NCI-H2196 (cell line): ENCODE measurements around the gene IARS1.
A peak's percentile ranks its signal among the peaks of the same experiment; 100 is the strongest.

Source experiments
- DNase-seq: peaks from one replicate; lab custom pipeline; 2025; ENCODE audit not compliant: unreplicated experiment; lab: John Stamatoyannopoulos, UW

Gene IARS1

DNA sequence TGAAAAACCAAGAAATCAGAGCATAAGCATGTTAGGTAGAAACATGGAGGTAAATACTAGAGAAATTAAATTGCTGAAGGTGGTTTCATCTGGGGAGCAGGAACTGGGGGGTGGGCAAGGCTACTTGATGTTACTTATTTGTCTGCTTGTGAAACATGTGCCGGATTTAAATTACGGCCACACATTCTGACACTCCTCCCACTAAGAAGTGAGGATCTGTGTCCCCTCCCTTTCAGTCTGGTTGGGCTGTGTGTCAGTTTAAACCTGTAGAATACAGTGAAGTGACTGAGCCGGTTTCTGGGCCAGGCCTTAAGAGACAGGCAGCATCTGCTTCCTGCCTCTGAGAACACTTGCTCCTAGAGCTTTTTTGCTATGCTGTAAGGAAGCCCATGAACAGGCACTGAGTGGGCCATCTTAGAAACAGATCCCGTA, 2.3 kb upstream of the IARS1 start:
- DNase-seq = peak; percentile 6

DNA sequence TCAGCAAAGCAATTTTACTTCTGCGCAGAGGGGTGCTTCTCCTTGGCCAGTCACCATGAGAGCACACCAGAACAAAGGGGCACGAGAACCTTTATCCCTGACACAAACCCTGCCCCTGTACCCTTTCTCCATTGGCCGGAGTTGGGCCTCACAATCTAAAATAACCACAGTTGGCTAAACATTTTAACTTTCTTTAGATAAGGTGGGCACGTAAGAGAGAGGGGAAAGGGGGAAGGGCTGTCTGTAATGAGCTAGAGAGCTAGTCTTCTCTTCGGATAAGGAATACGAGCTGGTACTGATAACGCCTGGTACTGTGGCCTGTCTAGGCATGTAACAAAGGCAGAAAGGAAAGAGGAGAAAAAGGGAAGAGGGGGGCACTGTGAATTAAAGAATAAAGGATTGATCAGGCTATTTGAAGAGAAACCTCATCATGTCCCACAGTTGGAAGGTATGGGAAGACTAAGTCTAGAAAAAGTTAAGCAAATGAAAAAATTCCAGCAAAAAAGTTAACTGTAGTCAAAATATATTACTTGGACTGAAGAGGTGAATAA, 1.8 kb upstream of the IARS1 start:
- DNase-seq = no peak

- DNase-seq = no peak
Observed at GRCh38 chr9:92294297-92294676, 790 bp upstream of the IARS1 start.

DNA sequence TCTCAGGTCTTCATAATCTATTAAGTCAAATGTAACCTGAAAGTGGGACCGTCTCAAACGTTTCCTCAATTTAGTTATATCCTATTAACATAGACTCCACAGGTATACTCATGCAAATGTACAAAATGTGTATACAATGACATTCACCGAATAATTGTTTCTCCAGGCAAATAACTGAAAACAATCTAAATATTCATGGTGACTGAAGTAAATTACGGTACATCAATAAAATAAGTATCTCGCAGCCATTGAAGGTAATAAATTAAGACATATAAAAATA, 482 bp downstream of the IARS1 start:
- DNase-seq = no peak

GRCh38 chr9:92292338-92293074, 991 bp downstream of the IARS1 start:
- DNase-seq = no peak

GRCh38 chr9:92291577-92291976, 1.9 kb downstream of the IARS1 start:
- no peak for DNase-seq

DNA sequence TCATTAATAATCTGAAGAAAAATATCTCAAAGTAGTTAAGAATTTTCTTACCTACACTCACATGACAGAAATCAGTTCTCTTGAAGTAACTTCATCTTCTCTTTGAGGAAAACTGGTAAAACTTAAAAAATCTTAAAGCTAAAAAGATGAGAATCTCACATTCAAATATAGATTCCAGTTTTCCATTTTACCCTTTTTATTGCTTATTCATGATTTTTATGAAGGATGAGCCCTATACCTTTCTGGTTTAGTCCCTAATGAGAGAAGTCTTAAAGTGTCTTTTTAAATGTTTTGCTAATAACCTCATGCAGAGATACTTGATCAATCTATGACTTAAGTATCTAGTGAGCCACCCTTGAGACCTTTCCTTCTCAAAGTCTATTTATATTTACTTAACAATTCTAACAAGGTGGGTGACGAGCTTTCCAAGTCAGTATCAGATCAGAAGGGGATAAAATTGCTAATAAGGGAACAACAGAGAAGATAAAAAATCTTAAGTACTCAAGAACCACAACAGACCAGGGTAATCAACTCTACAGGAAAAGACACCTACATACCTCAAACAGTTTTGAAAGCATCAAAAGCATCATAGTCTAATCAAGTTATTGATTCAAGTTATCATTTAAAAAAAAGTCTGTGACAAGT, 2.6 kb downstream of the IARS1 start:
- no peak for DNase-seq

GRCh38 chr9:92289708-92290390, 3.6 kb downstream of the IARS1 start:
- no peak for DNase-seq

- no peak for DNase-seq
Observed at GRCh38 chr9:92279302-92279701, 14.2 kb downstream of the IARS1 start.

DNA sequence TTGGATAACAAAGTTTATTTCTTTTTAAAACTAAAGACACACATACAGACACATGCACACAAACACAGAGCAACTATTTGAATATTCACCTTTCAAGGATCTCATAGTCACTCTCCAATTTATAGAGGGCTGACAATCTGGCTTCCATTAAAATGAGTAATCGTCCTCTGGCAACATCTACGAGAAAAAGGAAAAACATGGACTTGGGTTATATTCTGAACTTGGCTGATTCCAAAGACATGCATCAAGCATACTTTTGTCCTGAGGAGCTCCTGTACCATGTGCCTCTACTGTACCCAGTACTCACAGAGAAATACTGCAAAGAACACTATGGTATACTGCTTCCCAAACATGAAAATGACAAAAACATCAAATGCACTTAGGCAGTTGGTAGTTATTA, 15.4 kb downstream of the IARS1 start:
- DNase-seq = no peak

- DNase-seq = no peak
Observed at GRCh38 chr9:92276331-92277032, 17.0 kb downstream of the IARS1 start.

GRCh38 chr9:92275541-92275940, 18.0 kb downstream of the IARS1 start:
- no peak for DNase-seq

- no peak for DNase-seq
Observed at GRCh38 chr9:92270511-92270910, 23.0 kb downstream of the IARS1 start.

- DNase-seq = no peak
Observed at GRCh38 chr9:92266486-92266885, 27.0 kb downstream of the IARS1 start.

- no peak for DNase-seq
Observed at GRCh38 chr9:92265154-92265553, 28.3 kb downstream of the IARS1 start.

DNA sequence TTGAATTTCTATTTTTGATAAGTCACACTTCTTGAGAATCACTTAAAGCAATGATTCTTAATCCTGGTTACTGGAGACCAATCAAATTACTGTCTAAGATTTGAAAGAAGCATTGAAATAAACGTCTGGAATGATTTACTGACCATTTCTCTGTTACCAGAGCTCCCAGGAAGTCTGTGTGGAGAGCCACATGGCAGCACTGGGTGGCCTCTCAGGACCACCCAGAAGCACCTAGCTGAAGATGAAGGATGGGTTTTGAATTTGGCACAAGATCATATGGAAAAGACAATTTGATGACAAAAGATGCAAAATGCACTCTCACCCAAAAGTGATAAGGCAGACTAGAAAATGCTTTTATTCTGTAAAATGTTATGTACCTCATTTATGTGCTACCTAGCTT, 30.4 kb downstream of the IARS1 start:
- no peak for DNase-seq

DNA sequence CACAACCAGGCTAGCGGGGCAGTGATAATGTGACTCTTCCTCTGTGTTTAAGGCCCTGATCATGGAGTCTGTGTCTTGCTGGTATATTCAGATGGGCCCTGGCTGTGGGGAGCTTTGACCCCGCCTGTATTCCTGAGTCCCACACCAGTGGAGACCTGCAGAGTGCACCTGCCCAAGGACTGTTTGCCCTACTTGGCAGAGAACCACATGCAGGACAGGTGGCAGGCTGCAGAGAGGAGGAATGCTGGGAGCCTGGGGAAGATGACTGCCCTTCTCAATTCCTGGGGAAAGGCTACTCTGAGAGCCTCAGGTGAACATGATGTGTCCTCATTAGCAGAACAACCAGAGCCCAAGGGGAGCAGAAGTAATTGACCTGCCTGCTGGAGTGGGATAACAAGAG, 36.2 kb downstream of the IARS1 start:
- peak; percentile 47 for DNase-seq

DNA sequence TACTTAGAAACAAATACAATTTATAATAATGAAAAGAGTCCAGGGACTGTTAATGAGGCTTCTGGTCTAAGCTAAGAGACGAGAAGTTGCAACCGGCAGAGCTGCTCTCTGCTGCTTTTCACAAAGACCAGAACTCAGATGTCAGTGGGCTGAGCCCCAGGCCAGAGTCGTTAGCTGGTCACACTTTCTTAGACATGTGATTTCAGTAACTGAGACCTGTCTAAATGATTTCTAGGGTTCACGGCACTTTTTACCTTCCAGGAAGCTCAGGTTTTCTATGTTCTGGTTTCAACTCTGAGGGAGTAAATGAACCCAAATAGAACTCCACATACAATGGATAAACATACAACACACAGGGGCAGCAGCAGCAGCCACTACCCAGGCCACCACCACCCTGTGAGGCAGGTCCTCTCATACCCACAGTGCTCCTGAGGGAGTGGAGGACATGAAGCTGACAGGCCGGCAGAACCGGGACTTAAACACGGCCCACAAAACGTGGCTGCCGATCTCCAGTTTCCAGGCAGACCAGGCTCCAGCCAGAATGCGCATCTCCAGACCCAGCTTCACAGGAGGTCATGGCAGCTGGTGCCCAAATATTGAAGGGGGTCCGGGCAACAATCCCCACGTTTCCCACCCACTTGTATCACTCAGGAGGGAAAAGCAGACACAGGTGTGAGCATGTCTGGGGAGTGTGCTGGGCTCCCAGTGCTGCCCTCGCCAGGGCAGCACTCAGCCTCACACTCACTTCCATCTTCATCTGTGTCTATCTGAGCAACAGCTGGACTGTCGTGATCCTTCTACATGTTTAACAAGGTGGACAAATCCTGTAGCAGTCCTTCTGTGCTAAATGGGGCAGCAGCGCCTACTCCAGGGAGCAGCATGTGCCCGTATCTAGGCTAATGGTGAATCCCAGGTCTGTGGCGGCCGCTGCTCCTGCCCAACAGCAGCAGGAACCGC, 38.8 kb downstream of the IARS1 start:
- no peak for DNase-seq

DNA sequence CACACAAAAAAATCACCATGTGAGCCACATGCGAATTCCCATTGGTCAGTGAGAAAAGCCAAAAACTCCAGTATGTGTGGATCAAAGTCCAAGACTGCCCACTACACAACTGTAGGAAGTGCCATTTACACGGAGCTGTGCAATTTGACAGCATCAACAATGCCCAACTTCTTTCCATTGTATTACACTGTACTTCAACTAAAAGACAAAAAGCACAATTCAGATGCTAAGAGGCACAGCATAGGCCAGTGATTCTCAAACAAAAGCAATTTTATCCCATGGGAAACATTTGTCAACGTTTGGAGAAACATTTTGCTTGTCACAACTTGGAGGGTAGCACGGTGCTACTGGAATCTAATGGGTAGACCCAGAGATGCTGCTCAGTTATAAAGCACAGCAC, 39.8 kb downstream of the IARS1 start:
- DNase-seq = no peak

- no peak for DNase-seq
Observed at GRCh38 chr9:92247981-92248380, 45.5 kb downstream of the IARS1 start.
